ENCODE data around the gene PDE6A.

The PDE6A gene

GRCh38 chr5:149808264-149808982 is 136.2 kb downstream of the PDE6A start:
- no peak for DNase-seq

Measured in DMS79 treated with DMSO at 0.1 percent for 48 hours (cell line).